Lower leg skin (tissue), 3 donors: Measurements from ENCODE around the gene KCNJ11.

Source experiments
- POLR2A ChIP-seq, 2 donors: fragments of 450-650 bp; IDR thresholded peaks; one replicate each; pipeline ENCODE4 v1.6.1; 2016 to 2017; ENCODE audit warnings: antibody characterized with exemption in 2 of 2, mild to moderate bottlenecking in 1 of 2, moderate library complexity in 1 of 2
- TF ChIP-seq, protein P1 (sequence below), 3 donors: fragments of 450-650 bp; IDR thresholded peaks; one replicate each; pipeline ENCODE4 v1.5.1; 2016; ENCODE audit warnings: antibody characterized with exemption in 3 of 3, mild to moderate bottlenecking in 3 of 3, moderate library complexity in 2 of 3

DNA sequence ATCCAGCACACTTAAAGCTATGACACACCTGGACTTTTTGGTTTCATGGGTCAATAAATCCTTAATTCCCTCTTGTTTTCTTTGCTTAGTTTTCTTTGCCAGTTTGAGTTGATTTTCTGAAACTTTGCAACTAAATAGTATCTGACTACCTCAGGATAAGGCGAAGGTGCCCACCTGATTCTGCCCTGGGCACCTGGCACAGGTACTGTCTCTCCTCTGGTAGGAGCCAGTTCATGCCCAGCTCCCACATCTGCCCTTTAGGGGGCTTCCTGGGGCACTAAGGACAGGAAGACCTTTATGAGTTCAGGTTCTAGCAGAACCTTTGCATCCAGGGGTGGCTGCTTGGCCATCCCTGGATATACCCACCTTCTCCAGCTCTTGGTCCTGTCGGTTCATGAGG lies 19.6 kb upstream of the KCNJ11 start:
- TF ChIP-seq, protein P1, sequence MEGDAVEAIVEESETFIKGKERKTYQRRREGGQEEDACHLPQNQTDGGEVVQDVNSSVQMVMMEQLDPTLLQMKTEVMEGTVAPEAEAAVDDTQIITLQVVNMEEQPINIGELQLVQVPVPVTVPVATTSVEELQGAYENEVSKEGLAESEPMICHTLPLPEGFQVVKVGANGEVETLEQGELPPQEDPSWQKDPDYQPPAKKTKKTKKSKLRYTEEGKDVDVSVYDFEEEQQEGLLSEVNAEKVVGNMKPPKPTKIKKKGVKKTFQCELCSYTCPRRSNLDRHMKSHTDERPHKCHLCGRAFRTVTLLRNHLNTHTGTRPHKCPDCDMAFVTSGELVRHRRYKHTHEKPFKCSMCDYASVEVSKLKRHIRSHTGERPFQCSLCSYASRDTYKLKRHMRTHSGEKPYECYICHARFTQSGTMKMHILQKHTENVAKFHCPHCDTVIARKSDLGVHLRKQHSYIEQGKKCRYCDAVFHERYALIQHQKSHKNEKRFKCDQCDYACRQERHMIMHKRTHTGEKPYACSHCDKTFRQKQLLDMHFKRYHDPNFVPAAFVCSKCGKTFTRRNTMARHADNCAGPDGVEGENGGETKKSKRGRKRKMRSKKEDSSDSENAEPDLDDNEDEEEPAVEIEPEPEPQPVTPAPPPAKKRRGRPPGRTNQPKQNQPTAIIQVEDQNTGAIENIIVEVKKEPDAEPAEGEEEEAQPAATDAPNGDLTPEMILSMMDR (IDR thresholded peaks at IDR 0.05), result no peak
- TF ChIP-seq POLR2A (IDR thresholded peaks at IDR 0.05), result no peak
